PC-3 (cell line): ENCODE data around the gene CTNNA2. TPM values are rescaled to one million over a fixed set of nuclear protein-coding genes. Genes with fewer than 3 reads are reported as not detected.

ENCODE experiments used
- ATAC-seq: fragments of 200-7000 bp; cut with Tn5 transposase; 2 replicates; pipeline ENCODE4 v1.9.1; 2020; ENCODE audit warnings: mild to moderate bottlenecking, moderate library complexity
- BruUV-seq: library from RNA; stranded (reverse); fragments of 400-500 nt; replicated peaks from 2 replicates; lab custom pipeline; 2021; lab: Mats Ljungman, UMichigan
- CTCF ChIA-PET: fragments of 300-600 bp; sonication (Branson Sonifier 250); formaldehyde crosslinking; loops from one replicate; lab custom pipeline; 2022; ENCODE audit warnings: antibody characterized with exemption; lab: Charles Lee
- POLR2A ChIA-PET: fragments of 300-600 bp; sonication (Branson Sonifier 250); formaldehyde crosslinking; loops from one replicate; lab custom pipeline; 2022; ENCODE audit warnings: antibody characterized with exemption; ENCODE audit not compliant: unreplicated experiment; lab: Charles Lee
- DNase-seq: peaks from one replicate; pipeline ENCODE4 v3.0.0-alpha.2; 2015
- H2AFZ ChIP-seq: fragments of 300-600 bp; sonication (generic); 2 replicates; pipeline ENCODE4 v1.6.0; 2016; ENCODE audit warnings: antibody characterized with exemption, low read length
- H3F3A ChIP-seq: fragments of 300-600 bp; sonication (generic); one replicate; pipeline ENCODE4 v1.6.0; 2017; ENCODE audit warnings: antibody characterized with exemption, low read length, control low read depth, mild to moderate bottlenecking; ENCODE audit not compliant: unreplicated experiment
- H3K27ac ChIP-seq: fragments of 300-600 bp; sonication (generic); 2 replicates; pipeline ENCODE4 v1.5.1; 2016; ENCODE audit warnings: mild to moderate bottlenecking, low read length
- H3K27me3 ChIP-seq: fragments of 300-600 bp; sonication (generic); 2 replicates; pipeline ENCODE4 v1.6.1; 2016; ENCODE audit warnings: low read length, mixed read lengths
- H3K36me3 ChIP-seq: fragments of 300-600 bp; sonication (generic); 2 replicates; pipeline ENCODE4 v1.6.1; 2016; ENCODE audit warnings: low read depth, mixed run types, low read length, mixed read lengths
- H3K4me1 ChIP-seq: fragments of 300-600 bp; sonication (generic); 2 replicates; pipeline ENCODE4 v1.5.1; 2016; ENCODE audit warnings: low read length; ENCODE audit not compliant: insufficient read depth
- H3K4me2 ChIP-seq: fragments of 300-600 bp; sonication (generic); 2 replicates; pipeline ENCODE4 v1.6.0; 2016; ENCODE audit warnings: low read length
- H3K4me3 ChIP-seq: fragments of 300-600 bp; sonication (generic); 2 replicates; pipeline ENCODE4 v1.5.1; 2016; ENCODE audit warnings: mild to moderate bottlenecking, low read length, mixed read lengths
- H3K79me2 ChIP-seq: fragments of 300-600 bp; sonication (generic); 2 replicates; pipeline ENCODE4 v1.6.1; 2017; ENCODE audit warnings: low read length, mixed read lengths
- H3K9ac ChIP-seq: fragments of 300-600 bp; sonication (generic); 2 replicates; pipeline ENCODE4 v1.6.0; 2016; ENCODE audit warnings: mild to moderate bottlenecking, low read length
- H3K9me2 ChIP-seq: fragments of 300-600 bp; sonication (generic); replicated peaks from 2 replicates; pipeline ENCODE4 v1.6.1; 2016; ENCODE audit warnings: mixed run types, low read length, mixed read lengths
- H3K9me3 ChIP-seq: fragments of 300-600 bp; sonication (generic); 2 replicates; pipeline ENCODE4 v1.6.1; 2016; ENCODE audit warnings: low read length, mixed read lengths
- H4K20me1 ChIP-seq: fragments of 300-600 bp; sonication (generic); 2 replicates; pipeline ENCODE4 v1.6.1; 2016; ENCODE audit warnings: low read length, mixed read lengths
- CTCF ChIP-seq: fragments of 300-600 bp; sonication (generic); conservative IDR thresholded peaks from 2 replicates; pipeline ENCODE4 v1.5.1; 2017; ENCODE audit warnings: antibody characterized with exemption, low read depth, mild to moderate bottlenecking, low read length
- EZH2 ChIP-seq: fragments of 300-600 bp; sonication (generic); IDR thresholded peaks from one replicate; pipeline ENCODE4 v1.6.1; 2017; ENCODE audit warnings: antibody characterized with exemption, mild to moderate bottlenecking, low read length; ENCODE audit not compliant: unreplicated experiment
- EZH2phosphoT487 ChIP-seq: fragments of 300-600 bp; sonication (generic); IDR thresholded peaks from 2 replicates; pipeline ENCODE4 v1.6.1; 2018; ENCODE audit warnings: mild to moderate bottlenecking, antibody characterized with exemption, low read length, borderline replicate concordance
- intact Hi-C: fragments of 100-400 bp; cut with micrococcal nuclease; formaldehyde crosslinking; loops from 2 replicates; pipeline ENCODE4 v1.9.0; 2023
- total RNA-seq: library from RNA; depleted of rRNA; stranded (reverse); fragments of >200 nt; gene quantifications from 2 replicates; pipeline ENCODE4 v1.2.3, GENCODE V29; 2014

Gene CTNNA2
- total RNA-seq, 1 experiment from 2014 or later = not detected

- Histone ChIP-seq H3K4me2 (no peak overlapping the region), H3K36me3 (no peaks in the 10 kb centered on the region), H3K27ac (no peak overlapping the region), H3K9ac (no peak overlapping the region), H3K9me2 (no peaks in the 10 kb centered on the region), H4K20me1 (no peaks in the 10 kb centered on the region), H3K4me1 (no peaks in the 10 kb centered on the region), H3K4me3 (no peak overlapping the region), H3K79me2 (no peaks in the 10 kb centered on the region), H3F3A (no peaks in the 10 kb centered on the region), H2AFZ (no peak overlapping the region), H3K27me3 (no peaks in the 10 kb centered on the region), H3K9me3 (peaks cover 8% of the 10 kb centered on the region)
- CTCF ChIA-PET = no interaction called here
- DNase-seq = peak; percentile 3
- POLR2A ChIA-PET = no interaction called here
- TF ChIP-seq EZH2phosphoT487 = no peak
- TF ChIP-seq CTCF = no peak; the same call in 1 of the 2 replicates
- no peak for TF ChIP-seq EZH2
- ATAC-seq = no peak
- no TSS peak for BruUV-seq
- intact Hi-C loops = no loop called here
These were observed 17.6 kb downstream of the CTNNA2 start for GRCh38 chr2:79530443-79530842.

- Histone ChIP-seq H3K4me1 (no peaks in the 10 kb centered on the region), H3K27ac (no peak overlapping the region), H3K9ac (no peak overlapping the region), H3K27me3 (no peaks in the 10 kb centered on the region), H3F3A (no peaks in the 10 kb centered on the region), H4K20me1 (no peaks in the 10 kb centered on the region), H3K36me3 (no peaks in the 10 kb centered on the region), H2AFZ (no peak overlapping the region), H3K9me2 (no peaks in the 10 kb centered on the region), H3K9me3 (peaks cover 48% of the 10 kb centered on the region), H3K79me2 (no peaks in the 10 kb centered on the region), H3K4me3 (no peak overlapping the region), H3K4me2 (no peak overlapping the region)
- ChIA-PET POLR2A (no interaction called here), CTCF (no interaction called here)
- DNase-seq = no peak
- no TSS peak for BruUV-seq
- TF ChIP-seq EZH2phosphoT487 = no peak
- TF ChIP-seq CTCF = no peak
- no peak for TF ChIP-seq EZH2
- ATAC-seq = no peak
- intact Hi-C loops = no loop called here
These were observed 34.7 kb downstream of the CTNNA2 start for GRCh38 chr2:79547568-79547967.

- Histone ChIP-seq H3K9ac (no peak overlapping the region), H3K27ac (no peak overlapping the region), H3K9me2 (no peaks in the 10 kb centered on the region), H3F3A (no peaks in the 10 kb centered on the region), H3K4me1 (no peaks in the 10 kb centered on the region), H3K79me2 (no peaks in the 10 kb centered on the region), H3K4me3 (no peak overlapping the region), H4K20me1 (no peaks in the 10 kb centered on the region), H3K4me2 (no peak overlapping the region), H3K36me3 (no peaks in the 10 kb centered on the region; the same call in 1 of the 2 replicates), H3K27me3 (no peaks in the 10 kb centered on the region), H3K9me3 (peaks cover 54% of the 10 kb centered on the region), H2AFZ (no peak overlapping the region)
- no peak for TF ChIP-seq EZH2
- TF ChIP-seq CTCF = no peak
- no peak for TF ChIP-seq EZH2phosphoT487
- CTCF ChIA-PET = no interaction called here
- POLR2A ChIA-PET = no interaction called here
- no TSS peak for BruUV-seq
- ATAC-seq (no peak), DNase-seq (no peak)
- intact Hi-C loops = no loop called here
These were observed 39.8 kb downstream of the CTNNA2 start for GRCh38 chr2:79552653-79553052.
